Keratinocyte (primary cell): ENCODE measurements around the gene PLXDC2.

Experiments
- EZH2 ChIP-seq: IDR thresholded peaks from one replicate; pipeline ENCODE4 v1.6.1; 2012; ENCODE audit warnings: inconsistent platforms, mild to moderate bottlenecking, low read length, moderate library complexity
- TF ChIP-seq, protein P1 (sequence below), 3 experiments: IDR thresholded peaks in 1 of 3; conservative IDR thresholded peaks in 1 of 3; optimal IDR thresholded peaks in 1 of 3; 2 replicates in 2 of 3; 3 replicates in 1 of 3; pipeline versions ENCODE3 to v1.5.1; 2011; ENCODE audit warnings: low read length in 3 of 3, mild to moderate bottlenecking in 3 of 3, moderate library complexity in 2 of 3, control low read depth in 1 of 3, inconsistent platforms in 1 of 3; ENCODE audit not compliant: insufficient read depth in 2 of 3; ENCODE audit errors: extremely low read depth in 1 of 3

- TF ChIP-seq, protein P1, sequence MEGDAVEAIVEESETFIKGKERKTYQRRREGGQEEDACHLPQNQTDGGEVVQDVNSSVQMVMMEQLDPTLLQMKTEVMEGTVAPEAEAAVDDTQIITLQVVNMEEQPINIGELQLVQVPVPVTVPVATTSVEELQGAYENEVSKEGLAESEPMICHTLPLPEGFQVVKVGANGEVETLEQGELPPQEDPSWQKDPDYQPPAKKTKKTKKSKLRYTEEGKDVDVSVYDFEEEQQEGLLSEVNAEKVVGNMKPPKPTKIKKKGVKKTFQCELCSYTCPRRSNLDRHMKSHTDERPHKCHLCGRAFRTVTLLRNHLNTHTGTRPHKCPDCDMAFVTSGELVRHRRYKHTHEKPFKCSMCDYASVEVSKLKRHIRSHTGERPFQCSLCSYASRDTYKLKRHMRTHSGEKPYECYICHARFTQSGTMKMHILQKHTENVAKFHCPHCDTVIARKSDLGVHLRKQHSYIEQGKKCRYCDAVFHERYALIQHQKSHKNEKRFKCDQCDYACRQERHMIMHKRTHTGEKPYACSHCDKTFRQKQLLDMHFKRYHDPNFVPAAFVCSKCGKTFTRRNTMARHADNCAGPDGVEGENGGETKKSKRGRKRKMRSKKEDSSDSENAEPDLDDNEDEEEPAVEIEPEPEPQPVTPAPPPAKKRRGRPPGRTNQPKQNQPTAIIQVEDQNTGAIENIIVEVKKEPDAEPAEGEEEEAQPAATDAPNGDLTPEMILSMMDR (optimal IDR thresholded peaks at IDR 0.05 in 1 of 3, IDR thresholded peaks at IDR 0.05 in 1 of 3, conservative IDR thresholded peaks at IDR 0.05 in 1 of 3; ENCODE audit: extremely low read depth in 1 of 3, insufficient read depth in 2 of 3, low read length in 3 of 3) = no peak
- TF ChIP-seq EZH2 = no peak
Measured at GRCh38 chr10:20237091-20237570, 420.9 kb downstream of the PLXDC2 start.
